Muscle of arm (tissue), 12 donors: ENCODE data around the gene SMPDL3B. TPM values are rescaled to one million over a fixed set of nuclear protein-coding genes. Genes with fewer than 3 reads are reported as not detected.

ENCODE experiments used
- polyA plus RNA-seq, 12 donors: library from polyadenylated mRNA; unstranded; fragments of 120-200 nt; gene quantifications; one replicate each; pipeline ENCODE4 v1.2.1, GENCODE V29; 2013; ENCODE audit not compliant: insufficient read length in 12 of 12

The SMPDL3B gene
- polyA plus RNA-seq, 12 donors = 0.09 to 1.5 (median 0.17) TPM; not detected in 4

Other genes with a start within 250 kb of the SMPDL3B start
- 100 to 1,000 TPM in 1 of 12 donors, 10 to 100 TPM in 11; 18.0 to 726 (median 21.8) TPM for gene FAM76A, start 209.0 kb upstream of the SMPDL3B start, polyA plus RNA-seq
- 10 to 100 TPM in 11 of 12 donors, not detected in 1; 24.1 to 51.0 (median 35.7) TPM for gene STX12, start 161.8 kb upstream of the SMPDL3B start, polyA plus RNA-seq
- gene PPP1R8, start 104.2 kb upstream of the SMPDL3B start, polyA plus RNA-seq = 10 to 100 TPM in 11 of 12 donors, not detected in 1; 29.1 to 48.1 (median 34.6) TPM
- 1 to 10 TPM in 10 of 12 donors, not detected in 2; 1.7 to 8.7 (median 2.8) TPM for gene THEMIS2, start 62.5 kb upstream of the SMPDL3B start, polyA plus RNA-seq
- gene RPA2, start 20.4 kb upstream of the SMPDL3B start, polyA plus RNA-seq = 10 to 100 TPM in 11 of 12 donors, not detected in 1; 16.6 to 68.1 (median 50.4) TPM
- 1 to 10 TPM in 10 of 12 donors, not detected in 2; 6.2 to 8.4 (median 7.0) TPM for gene XKR8, start 25.0 kb downstream of the SMPDL3B start, polyA plus RNA-seq
- gene EYA3, start 153.6 kb downstream of the SMPDL3B start, polyA plus RNA-seq = 10 to 100 TPM in 11 of 12 donors, not detected in 1; 17.7 to 24.6 (median 20.6) TPM
- gene PTAFR, start 241.7 kb downstream of the SMPDL3B start, polyA plus RNA-seq = 1 to 10 TPM in 10 of 12 donors, not detected in 2; 1.1 to 4.1 (median 1.8) TPM